Right lobe of liver (tissue), 4 donors: ENCODE data around the gene BTN3A1.

ENCODE experiments used
- CTCF ChIP-seq, 4 donors: fragments of 200-600 bp in 3 of 4; fragments of 450-650 bp in 1 of 4; IDR thresholded peaks; one replicate each; pipeline versions ENCODE4 v1.5.1 to v1.8.0; 2016 to 2022; ENCODE audit warnings: antibody characterized with exemption in 4 of 4, mild to moderate bottlenecking in 2 of 4
- POLR2A ChIP-seq: fragments of 450-650 bp; IDR thresholded peaks from one replicate; pipeline ENCODE4 v1.6.1; 2017; ENCODE audit warnings: antibody characterized with exemption, mild to moderate bottlenecking
- donor health status: DM: no; HTN: no; CAD: no.
- donor health status: DM: no; HTN: no; CAD: no.
- donor health status: DM: no; HTN: yes; CAD: no.

GRCh38 chr6:26421259-26422144 lies 19.4 kb downstream of the BTN3A1 start:
- peak; percentile 15 for TF ChIP-seq POLR2A
- TF ChIP-seq CTCF (IDR thresholded peaks at IDR 0.05): no peak
